ENCODE data around the gene RNH1. TPM values are rescaled to one million over a fixed set of nuclear protein-coding genes. Genes with fewer than 3 reads are reported as not detected.

Gene RNH1
- total and polyA plus RNA-seq, 2 experiments from 2014 or later, result 623 to 751 TPM

- Histone ChIP-seq H3K36me3 (ENCODE audit: low read depth) (peaks cover 38% of the 10 kb centered on the region), H3K9me2 (ENCODE audit: insufficient read depth) (no peaks in the 10 kb centered on the region), H2AFZ (no peak overlapping the region), H4K20me1 (ENCODE audit: insufficient read depth) (no peaks in the 10 kb centered on the region), H3K9me3 (ENCODE audit: low read depth) (no peaks in the 10 kb centered on the region), H3F3A (ENCODE audit: insufficient read depth) (peaks cover 31% of the 10 kb centered on the region), H3K27ac (no peak overlapping the region), H3K4me2 (ENCODE audit: unreplicated experiment) (no peak overlapping the region), H3K9ac (no peak overlapping the region), H3K79me2 (ENCODE audit: insufficient read depth) (peaks cover 23% of the 10 kb centered on the region), H3K4me3 (no peak overlapping the region), H3K27me3 (replicated peaks; ENCODE audit: insufficient read depth) (no peaks in the 10 kb centered on the region), H3K4me1 (ENCODE audit: insufficient read depth) (no peaks in the 10 kb centered on the region)
- in situ Hi-C loops (cut with MboI), result no loop called here
- TF ChIP-seq EZH2phosphoT487 (IDR thresholded peaks at IDR 0.05; ENCODE audit: insufficient read depth, low read depth) (no peak), EZH2 (IDR thresholded peaks at IDR 0.05; ENCODE audit: insufficient read depth, poor library complexity, severe bottlenecking) (no peak)
- no peak for DNase-seq
- WGBS, 2 experiments (ENCODE audit: low coverage in 1 of 2, low lambda C conversion rate in 2 of 2, missing lambda C conversion rate in 2 of 2), result 79 to 83% methylated on average over 24 to 37 of the region's 37 CpGs
These were observed 12.1 kb downstream of the RNH1 start for GRCh38 chr11:494761-495536.

- no peaks in the 10 kb centered on the region for H3K4me1 ChIP-seq (ENCODE audit: insufficient read depth)
- H2AFZ ChIP-seq, result no peak overlapping the region
- no peaks in the 10 kb centered on the region for H4K20me1 ChIP-seq (ENCODE audit: insufficient read depth)
- H3K79me2 ChIP-seq (ENCODE audit: insufficient read depth), result peaks cover under 1% of the 10 kb centered on the region; the same call in 1 of the 2 replicates
- no peak overlapping the region for H3K27ac ChIP-seq
- no peak for TF ChIP-seq EZH2phosphoT487 (IDR thresholded peaks at IDR 0.05; ENCODE audit: insufficient read depth, low read depth)
- H3K9ac ChIP-seq, result no peak overlapping the region
- peaks cover 21% of the 10 kb centered on the region for H3F3A ChIP-seq (ENCODE audit: insufficient read depth)
- H3K9me3 ChIP-seq (ENCODE audit: low read depth), result no peaks in the 10 kb centered on the region
- H3K27me3 ChIP-seq (replicated peaks; ENCODE audit: insufficient read depth), result no peaks in the 10 kb centered on the region
- in situ Hi-C loops (cut with MboI), result no loop called here
- DNase-seq, result no peak
- peaks cover 15% of the 10 kb centered on the region; the same call in 1 of the 2 replicates for H3K36me3 ChIP-seq (ENCODE audit: low read depth)
- H3K4me3 ChIP-seq, result no peak overlapping the region
- no peaks in the 10 kb centered on the region for H3K9me2 ChIP-seq (ENCODE audit: insufficient read depth)
- H3K4me2 ChIP-seq (ENCODE audit: unreplicated experiment), result no peak overlapping the region
- WGBS, 2 experiments (ENCODE audit: low coverage in 1 of 2, low lambda C conversion rate in 2 of 2, missing lambda C conversion rate in 2 of 2), result 81 to 82% methylated on average over 29 to 32 of the region's 32 CpGs
These were observed 14.4 kb downstream of the RNH1 start for GRCh38 chr11:492427-493226.

GRCh38 chr11:491358-491757 lies 15.7 kb downstream of the RNH1 start:
- Histone ChIP-seq H3K36me3 (ENCODE audit: low read depth) (peaks cover 8% of the 10 kb centered on the region; the same call in 1 of the 2 replicates), H3F3A (ENCODE audit: insufficient read depth) (peaks cover 13% of the 10 kb centered on the region), H3K4me3 (no peak overlapping the region), H3K79me2 (ENCODE audit: insufficient read depth) (no peaks in the 10 kb centered on the region), H3K27ac (no peak overlapping the region), H4K20me1 (ENCODE audit: insufficient read depth) (no peaks in the 10 kb centered on the region), H3K9ac (no peak overlapping the region), H3K27me3 (replicated peaks; ENCODE audit: insufficient read depth) (no peaks in the 10 kb centered on the region), H3K4me2 (ENCODE audit: unreplicated experiment) (no peak overlapping the region), H3K4me1 (ENCODE audit: insufficient read depth) (no peaks in the 10 kb centered on the region), H2AFZ (no peak overlapping the region), H3K9me3 (ENCODE audit: low read depth) (no peaks in the 10 kb centered on the region), H3K9me2 (ENCODE audit: insufficient read depth) (no peaks in the 10 kb centered on the region)
- TF ChIP-seq EZH2phosphoT487 (IDR thresholded peaks at IDR 0.05; ENCODE audit: insufficient read depth, low read depth), result no peak
- TF ChIP-seq EZH2 (IDR thresholded peaks at IDR 0.05; ENCODE audit: insufficient read depth, poor library complexity, severe bottlenecking), result no peak
- DNase-seq, result no peak
- in situ Hi-C loops (cut with MboI), result no loop called here
- 81 to 93% methylated on average over 5 to 7 of the region's 7 CpGs for WGBS, 2 experiments (ENCODE audit: low coverage in 1 of 2, low lambda C conversion rate in 2 of 2, missing lambda C conversion rate in 2 of 2)

GRCh38 chr11:490930-491260 lies 16.1 kb downstream of the RNH1 start:
- Histone ChIP-seq H3K36me3 (ENCODE audit: low read depth) (peaks cover 4% of the 10 kb centered on the region; the same call in 1 of the 2 replicates), H3K79me2 (ENCODE audit: insufficient read depth) (no peaks in the 10 kb centered on the region), H3K4me3 (no peak overlapping the region), H3K9me2 (ENCODE audit: insufficient read depth) (no peaks in the 10 kb centered on the region), H3K27ac (no peak overlapping the region), H4K20me1 (ENCODE audit: insufficient read depth) (no peaks in the 10 kb centered on the region), H3K9me3 (ENCODE audit: low read depth) (no peaks in the 10 kb centered on the region), H3K9ac (no peak overlapping the region), H3F3A (ENCODE audit: insufficient read depth) (peaks cover 9% of the 10 kb centered on the region), H3K27me3 (replicated peaks; ENCODE audit: insufficient read depth) (no peaks in the 10 kb centered on the region), H2AFZ (no peak overlapping the region), H3K4me1 (ENCODE audit: insufficient read depth) (no peaks in the 10 kb centered on the region), H3K4me2 (ENCODE audit: unreplicated experiment) (no peak overlapping the region)
- TF ChIP-seq EZH2phosphoT487 (IDR thresholded peaks at IDR 0.05; ENCODE audit: insufficient read depth, low read depth) (no peak), EZH2 (IDR thresholded peaks at IDR 0.05; ENCODE audit: insufficient read depth, poor library complexity, severe bottlenecking) (no peak)
- in situ Hi-C loops (cut with MboI), result no loop called here
- WGBS, 2 experiments (ENCODE audit: low coverage in 1 of 2, low lambda C conversion rate in 2 of 2, missing lambda C conversion rate in 2 of 2), result 76 to 79% methylated on average over 12 to 15 of the region's 15 CpGs
- DNase-seq, result no peak
